ENCODE measurements around the gene PFDN2.

- TF ChIP-seq TAF1 (IDR thresholded peaks at IDR 0.05; ENCODE audit: borderline replicate concordance, low read depth, low read length), result no peak
- TF ChIP-seq, protein P1, sequence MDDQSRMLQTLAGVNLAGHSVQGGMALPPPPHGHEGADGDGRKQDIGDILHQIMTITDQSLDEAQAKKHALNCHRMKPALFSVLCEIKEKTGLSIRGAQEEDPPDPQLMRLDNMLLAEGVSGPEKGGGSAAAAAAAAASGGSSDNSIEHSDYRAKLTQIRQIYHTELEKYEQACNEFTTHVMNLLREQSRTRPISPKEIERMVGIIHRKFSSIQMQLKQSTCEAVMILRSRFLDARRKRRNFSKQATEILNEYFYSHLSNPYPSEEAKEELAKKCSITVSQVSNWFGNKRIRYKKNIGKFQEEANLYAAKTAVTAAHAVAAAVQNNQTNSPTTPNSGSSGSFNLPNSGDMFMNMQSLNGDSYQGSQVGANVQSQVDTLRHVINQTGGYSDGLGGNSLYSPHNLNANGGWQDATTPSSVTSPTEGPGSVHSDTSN (IDR thresholded peaks at IDR 0.05), result no peak
- TF ChIP-seq, protein P2, sequence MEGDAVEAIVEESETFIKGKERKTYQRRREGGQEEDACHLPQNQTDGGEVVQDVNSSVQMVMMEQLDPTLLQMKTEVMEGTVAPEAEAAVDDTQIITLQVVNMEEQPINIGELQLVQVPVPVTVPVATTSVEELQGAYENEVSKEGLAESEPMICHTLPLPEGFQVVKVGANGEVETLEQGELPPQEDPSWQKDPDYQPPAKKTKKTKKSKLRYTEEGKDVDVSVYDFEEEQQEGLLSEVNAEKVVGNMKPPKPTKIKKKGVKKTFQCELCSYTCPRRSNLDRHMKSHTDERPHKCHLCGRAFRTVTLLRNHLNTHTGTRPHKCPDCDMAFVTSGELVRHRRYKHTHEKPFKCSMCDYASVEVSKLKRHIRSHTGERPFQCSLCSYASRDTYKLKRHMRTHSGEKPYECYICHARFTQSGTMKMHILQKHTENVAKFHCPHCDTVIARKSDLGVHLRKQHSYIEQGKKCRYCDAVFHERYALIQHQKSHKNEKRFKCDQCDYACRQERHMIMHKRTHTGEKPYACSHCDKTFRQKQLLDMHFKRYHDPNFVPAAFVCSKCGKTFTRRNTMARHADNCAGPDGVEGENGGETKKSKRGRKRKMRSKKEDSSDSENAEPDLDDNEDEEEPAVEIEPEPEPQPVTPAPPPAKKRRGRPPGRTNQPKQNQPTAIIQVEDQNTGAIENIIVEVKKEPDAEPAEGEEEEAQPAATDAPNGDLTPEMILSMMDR (IDR thresholded peaks at IDR 0.05), result no peak
- no peak for TF ChIP-seq RAD21 (IDR thresholded peaks at IDR 0.05; ENCODE audit: low read length)
- TF ChIP-seq POLR2AphosphoS5 (IDR thresholded peaks at IDR 0.05; ENCODE audit: low read depth, low read length), result no peak
Measured at GRCh38 chr1:161082483-161082882, 35.4 kb downstream of the PFDN2 start.
